GM19239 (cell line): Measurements from ENCODE around the gene MED31.
"Not testable (repeated sequence)": the region's sequence is repeated elsewhere in the genome, so short reads cannot be mapped to it uniquely, and the experiment has no call there.

ENCODE experiments used
- DNase-seq: peaks from one replicate; pipeline ENCODE4 v3.0.0; 2011; ENCODE audit warnings: low spot score; ENCODE audit not compliant: insufficient read length
- FAIRE-seq: peaks from 2 replicates; lab custom pipeline; 2011; peaks lifted over from hg19 to GRCh38; lab: Jason Lieb, UNC

The MED31 gene

GRCh38 chr17:6651354-6651918, at the start of gene MED31, which contains the start of gene C17orf100:
Gene MED31, minus strand, starts transcription at chr17:6651605. Its CDS starts 77 bp downstream, at chr17:6651528.
Gene C17orf100, plus strand, starts transcription at chr17:6651762. Its CDS starts 152 bp downstream, at chr17:6651914.
- FAIRE-seq, result peak; percentile 93
- DNase-seq, result peak; percentile 92

- FAIRE-seq (no peak), DNase-seq (no peak)
Measured at GRCh38 chr17:6700948-6701307, 49.5 kb upstream of the MED31 start.

DNA sequence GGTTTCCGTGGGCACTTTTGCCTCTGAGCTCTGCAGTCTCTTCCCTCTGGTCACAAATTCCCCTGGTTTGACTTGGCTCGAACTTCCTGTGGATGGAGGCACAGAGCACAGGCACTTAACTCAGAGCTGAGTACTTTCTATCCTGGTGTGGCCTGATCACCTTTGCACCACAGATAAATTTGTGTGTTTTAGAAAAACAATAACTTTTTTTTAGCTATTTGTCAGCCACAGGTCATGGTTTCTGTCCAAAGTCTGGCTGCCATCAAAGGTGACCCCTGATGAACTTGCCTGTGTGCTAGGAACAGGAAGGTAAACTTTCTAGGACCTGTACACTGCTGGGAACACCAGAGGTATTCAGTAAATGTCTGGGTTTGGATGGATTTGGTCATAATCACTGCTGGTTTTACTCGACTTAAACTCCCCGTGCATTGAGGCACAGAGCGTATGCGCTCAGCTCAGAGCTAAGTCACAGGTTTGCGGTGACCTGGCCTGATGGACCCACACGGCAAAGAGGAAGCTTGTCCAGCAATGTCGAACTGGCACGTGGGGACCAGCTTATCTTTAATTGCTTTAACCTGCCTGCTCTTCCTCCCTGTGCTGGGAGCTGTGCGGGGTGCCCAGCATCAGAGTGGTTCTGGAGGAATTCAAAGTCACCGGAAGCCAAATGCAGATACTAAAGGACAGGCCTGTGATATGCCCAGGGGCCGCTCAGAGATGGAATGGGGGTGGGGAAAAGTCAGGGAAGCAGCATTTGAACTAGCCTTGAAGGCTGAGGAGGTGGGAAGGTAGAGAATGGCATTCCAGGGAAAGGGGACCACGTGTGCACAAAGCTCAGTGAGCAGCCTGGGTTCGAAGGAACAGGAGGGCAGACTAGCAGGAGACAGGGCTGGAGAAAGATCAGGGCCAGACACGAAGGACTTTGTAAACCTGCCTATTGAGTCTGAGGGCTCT, 48.9 kb upstream of the MED31 start:
- FAIRE-seq, result no peak
- no peak for DNase-seq

GRCh38 chr17:6698004-6698403, 46.6 kb upstream of the MED31 start:
- no peak for FAIRE-seq
- no peak for DNase-seq

GRCh38 chr17:6696906-6697305, 45.5 kb upstream of the MED31 start:
- FAIRE-seq (no peak), DNase-seq (no peak)

DNA sequence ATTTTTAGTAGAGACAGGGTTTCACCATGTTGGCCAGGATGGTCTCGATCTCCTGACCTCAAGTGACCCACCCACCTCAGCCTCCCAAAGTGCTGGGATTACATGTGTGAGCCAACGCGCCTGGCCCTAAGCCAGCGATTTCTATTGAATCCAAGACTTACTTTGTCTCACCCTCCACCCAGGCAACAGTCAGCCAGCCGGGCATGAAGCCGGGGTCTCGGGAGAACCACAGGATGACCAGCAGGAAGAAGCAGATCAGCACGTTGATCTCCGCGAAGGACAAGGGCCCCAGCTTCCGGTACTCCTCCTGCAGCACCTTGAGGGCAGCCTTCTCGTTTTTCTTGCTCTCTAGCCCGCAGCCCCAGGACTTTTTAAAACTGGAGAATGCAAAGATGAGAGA, 44.2 kb upstream of the MED31 start:
- no peak for FAIRE-seq

DNA sequence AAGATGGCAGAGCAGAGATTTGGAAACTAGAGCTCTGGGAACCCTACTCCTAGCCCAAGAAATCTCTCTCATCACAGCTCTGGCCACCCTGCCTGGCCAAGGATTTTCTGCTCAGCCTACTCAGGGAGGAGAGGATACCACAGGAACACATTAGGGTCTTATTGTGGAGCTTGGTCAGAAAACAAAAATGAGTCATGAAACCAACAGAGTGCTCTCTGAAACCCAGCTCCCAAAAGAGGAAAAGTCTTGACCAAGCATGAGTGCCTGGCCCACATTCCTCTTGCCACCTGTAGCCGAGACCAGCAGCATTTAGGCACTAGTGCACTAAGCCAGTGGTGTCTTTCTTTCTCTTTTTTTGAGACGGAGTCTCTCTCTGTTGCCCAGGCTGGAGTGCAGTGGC, 43.6 kb upstream of the MED31 start:
- FAIRE-seq (no peak), DNase-seq (no peak)

More for the DNA sequence above, 44.2 kb upstream of the MED31 start:
- no peak for DNase-seq

- not testable (repeated sequence) for FAIRE-seq, DNase-seq
Measured at GRCh38 chr17:6691958-6692357, 40.6 kb upstream of the MED31 start.

DNA sequence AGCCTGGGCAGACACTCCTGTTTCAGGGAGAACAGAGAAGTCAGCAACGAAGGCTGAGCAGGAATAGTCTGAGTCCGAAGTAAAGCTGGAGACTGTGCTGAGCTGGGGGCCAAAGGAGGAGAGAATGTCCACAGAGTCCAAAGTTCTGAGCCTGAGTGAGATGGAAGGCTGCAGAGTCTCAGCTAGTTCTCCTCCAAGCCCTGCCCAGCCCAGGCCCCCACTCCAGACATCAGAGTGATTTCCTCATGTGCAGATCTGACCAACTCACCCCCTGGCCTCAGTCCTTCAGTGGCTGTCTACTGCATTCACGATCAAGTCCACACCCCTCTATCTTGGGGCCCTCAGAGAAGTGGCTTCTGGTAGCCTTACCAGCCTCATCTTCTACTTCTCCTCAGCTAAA, 40.1 kb upstream of the MED31 start:
- no peak for FAIRE-seq
- no peak for DNase-seq

GRCh38 chr17:6690641-6691040, 39.2 kb upstream of the MED31 start:
- no peak for DNase-seq
- no peak for FAIRE-seq

GRCh38 chr17:6688944-6689343, 37.5 kb upstream of the MED31 start:
- DNase-seq (no peak), FAIRE-seq (no peak)

DNA sequence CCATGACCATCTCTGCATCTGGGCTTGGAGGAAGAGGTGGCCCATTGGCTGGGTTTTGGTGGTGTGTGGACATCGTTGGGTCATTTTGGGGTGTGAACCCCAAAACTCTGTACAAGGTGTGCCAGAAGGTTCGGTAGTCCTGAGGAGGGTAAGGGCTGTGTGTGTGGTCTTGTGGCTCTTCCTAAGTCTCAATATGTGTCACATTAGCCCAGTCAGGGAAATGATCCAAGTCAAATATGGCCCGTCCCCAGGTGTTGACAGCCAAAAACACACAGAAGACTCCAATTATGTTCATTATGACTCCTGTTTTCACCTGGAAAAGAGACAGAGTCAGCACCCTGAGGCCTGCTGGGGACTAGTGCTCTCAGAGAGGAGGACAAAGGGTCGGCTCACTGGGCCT, 34.6 kb upstream of the MED31 start:
- no peak for DNase-seq
- FAIRE-seq, result no peak

DNA sequence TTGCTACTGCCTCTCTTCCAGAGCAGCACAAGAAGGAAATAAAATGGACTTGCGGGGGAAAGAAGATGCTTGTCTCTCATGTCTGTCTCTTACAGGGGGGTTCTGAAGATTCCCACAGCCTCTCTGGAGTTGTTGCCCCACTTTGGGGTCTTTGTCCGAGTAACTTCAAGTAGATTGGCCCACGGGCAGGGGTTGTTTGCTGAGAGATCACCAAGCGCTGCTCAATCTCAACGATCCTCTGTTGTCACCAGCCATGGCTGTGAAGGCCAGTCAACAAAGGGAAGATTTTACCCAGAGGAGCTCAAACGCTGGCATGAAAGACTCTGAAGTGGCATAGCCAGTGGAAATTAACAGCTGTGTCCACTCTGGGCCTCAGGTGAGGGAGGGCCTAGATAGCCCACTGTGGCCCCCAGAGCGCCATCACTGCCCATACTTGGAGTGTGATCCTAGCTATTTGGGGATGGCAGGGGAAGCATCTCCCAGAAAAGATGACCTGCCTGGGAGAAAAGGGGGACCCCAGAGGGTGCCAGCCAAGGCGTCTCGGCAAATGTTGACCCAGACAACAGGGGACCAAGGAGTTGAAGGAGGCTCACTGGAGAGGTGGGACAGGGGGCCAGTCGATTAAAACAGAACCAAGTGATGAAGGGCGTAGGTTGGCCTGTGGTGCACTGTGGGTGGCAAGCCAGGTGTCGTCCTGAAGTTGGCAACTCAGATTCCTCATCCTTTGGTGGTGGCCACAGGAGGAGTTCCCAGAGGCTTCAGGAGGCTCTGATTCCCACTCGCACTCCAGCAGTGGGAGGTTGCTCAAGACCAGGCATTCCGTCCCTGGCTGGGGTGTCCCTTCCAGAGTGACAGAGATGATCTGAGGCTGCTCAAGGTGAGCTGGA, 33.7 kb upstream of the MED31 start:
- DNase-seq (no peak), FAIRE-seq (no peak)

DNA sequence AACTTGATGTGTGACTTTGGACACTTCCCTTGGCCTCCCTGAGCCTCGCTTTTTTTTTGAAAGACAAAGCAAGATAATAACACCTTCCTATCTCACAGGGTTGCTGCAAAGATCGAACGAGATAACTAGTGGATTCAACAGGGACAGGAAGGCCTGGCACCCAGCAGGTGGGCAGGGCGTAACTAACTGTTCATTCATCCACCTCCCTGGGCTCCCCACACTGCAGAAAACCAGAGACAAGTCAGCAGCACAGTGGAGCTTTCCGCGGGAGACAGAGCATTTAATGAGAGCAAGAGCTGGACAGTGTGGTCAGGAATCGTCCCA, 33.0 kb upstream of the MED31 start:
- DNase-seq (no peak), FAIRE-seq (no peak)

GRCh38 chr17:6683730-6684459, 32.5 kb upstream of the MED31 start:
- FAIRE-seq, result no peak

GRCh38 chr17:6683081-6683684, 31.8 kb upstream of the MED31 start:
- FAIRE-seq (no peak), DNase-seq (no peak)

More at GRCh38 chr17:6683730-6684459, 32.5 kb upstream of the MED31 start:
- DNase-seq, result no peak

GRCh38 chr17:6682339-6682738, 30.9 kb upstream of the MED31 start:
- FAIRE-seq (no peak), DNase-seq (no peak)

DNA sequence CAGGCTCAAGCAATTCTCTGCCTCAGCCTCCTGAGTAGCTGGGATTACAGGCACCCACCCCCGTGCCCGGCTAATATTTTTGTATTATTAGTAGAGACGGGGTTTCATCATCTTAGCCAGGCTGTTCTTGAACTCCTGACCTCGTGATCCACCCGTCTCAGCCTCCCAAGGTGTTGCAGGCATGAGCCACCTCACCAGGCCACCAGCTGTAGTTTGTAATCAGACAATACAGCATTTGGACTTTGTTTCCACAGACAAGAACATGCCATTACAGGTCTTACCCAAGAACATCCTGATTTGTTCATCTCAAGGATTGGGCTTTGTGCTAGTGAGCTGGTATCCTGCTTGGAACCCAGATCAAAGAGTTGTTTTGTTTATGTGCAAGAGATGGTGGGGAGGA, 30.3 kb upstream of the MED31 start:
- no peak for FAIRE-seq
- no peak for DNase-seq

DNA sequence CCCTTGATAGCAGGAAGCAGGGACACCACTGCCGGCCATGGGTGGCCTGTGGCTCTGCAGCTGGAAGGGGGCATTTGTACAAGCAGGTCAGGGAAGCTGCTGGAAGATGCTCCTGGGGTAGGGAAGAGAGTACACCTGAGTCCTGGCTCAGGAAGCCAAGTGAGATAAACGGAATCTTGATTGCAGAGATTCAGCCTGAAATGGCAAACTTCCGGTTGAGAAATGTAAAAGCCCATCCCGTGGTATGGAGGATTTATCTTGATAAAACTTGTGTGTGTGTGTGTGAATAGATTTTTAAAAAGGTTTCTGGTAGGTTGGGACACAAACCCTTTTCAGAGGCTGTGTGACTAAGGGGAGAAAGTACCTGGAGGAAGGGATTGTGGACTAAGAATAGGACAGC, 29.8 kb upstream of the MED31 start:
- no peak for FAIRE-seq
- DNase-seq, result no peak

DNA sequence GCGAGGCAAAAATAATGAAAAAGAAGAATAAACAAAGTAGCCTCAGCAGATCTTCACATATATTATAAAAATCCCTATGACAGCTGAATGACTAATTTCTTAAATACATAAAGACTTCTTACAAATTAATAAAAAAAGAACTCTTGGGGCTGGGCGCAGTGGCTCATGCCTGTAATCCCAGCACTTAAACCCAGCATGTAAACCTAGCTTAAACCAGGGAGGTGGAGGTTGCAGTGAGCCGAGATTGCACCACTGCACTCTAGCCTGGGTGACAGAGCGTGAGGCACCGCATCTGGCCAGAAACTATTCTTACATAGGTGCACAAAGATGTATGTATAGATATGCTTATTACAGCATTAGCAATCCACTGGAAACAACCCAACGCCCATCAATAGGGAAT, 27.8 kb upstream of the MED31 start:
- DNase-seq, result no peak
- no peak for FAIRE-seq
